ENCODE measurements around the gene AMOTL2.

GRCh38 chr3:134357261-134357913 lies 16.9 kb downstream of the AMOTL2 start:
- no peak for TF ChIP-seq CTCF (conservative IDR thresholded peaks at IDR 0.05 in 1 of 2, IDR thresholded peaks at IDR 0.05 in 1 of 2; ENCODE audit: extremely low read depth in 1 of 2, insufficient read depth in 1 of 2, low read depth in 1 of 2, low read length in 2 of 2)
- no peak for TF ChIP-seq EZH2 (IDR thresholded peaks at IDR 0.05; ENCODE audit: borderline replicate concordance, low read length)
